NCI-H2171 (cell line): Measurements from ENCODE around the gene NOP9.
"Not testable (repeated sequence)": the region's sequence is repeated elsewhere in the genome, so short reads cannot be mapped to it uniquely, and the experiment has no call there.

Source experiments
- DNase-seq: peaks from one replicate; lab custom pipeline; 2025; lab: John Stamatoyannopoulos, UW

The NOP9 gene

GRCh38 chr14:24325963-24326362 is 26.3 kb downstream of the NOP9 start:
- DNase-seq = no peak

GRCh38 chr14:24327303-24327702 is 27.7 kb downstream of the NOP9 start:
- no peak for DNase-seq

- not testable (repeated sequence) for DNase-seq
Measured at GRCh38 chr14:24327914-24328313, 28.3 kb downstream of the NOP9 start.

- DNase-seq = no peak
Measured at GRCh38 chr14:24329073-24329663, 29.5 kb downstream of the NOP9 start.

- no peak for DNase-seq
Measured at GRCh38 chr14:24329736-24330135, 30.1 kb downstream of the NOP9 start.

- DNase-seq = no peak
Measured at GRCh38 chr14:24330973-24331674, 31.5 kb downstream of the NOP9 start.

- DNase-seq = no peak
Measured at GRCh38 chr14:24331731-24332267, 32.1 kb downstream of the NOP9 start.

- DNase-seq = peak; percentile 93
Measured at GRCh38 chr14:24332268-24332993, 32.8 kb downstream of the NOP9 start.

- DNase-seq = no peak
Measured at GRCh38 chr14:24334431-24335291, 35.0 kb downstream of the NOP9 start, which contains the start of gene ADCY4. TSS of gene ADCY4 (minus strand) at chr14:24335071. CDS start at chr14:24334652, 419 bp downstream.

GRCh38 chr14:24335461-24336171 is 36.0 kb downstream of the NOP9 start:
- DNase-seq = no peak

GRCh38 chr14:24337144-24337823 is 37.6 kb downstream of the NOP9 start:
- DNase-seq = no peak

GRCh38 chr14:24337824-24338175 is 38.1 kb downstream of the NOP9 start:
- DNase-seq = no peak

GRCh38 chr14:24338843-24339242 is 39.2 kb downstream of the NOP9 start:
- no peak for DNase-seq

- DNase-seq = no peak
Measured at GRCh38 chr14:24339284-24340151, 39.9 kb downstream of the NOP9 start, which contains the start of gene RIPK3. TSS of gene RIPK3 (minus strand) at chr14:24339991. CDS start at chr14:24339826, 165 bp downstream.

- DNase-seq = no peak
Measured at GRCh38 chr14:24340606-24341005, 41.0 kb downstream of the NOP9 start.

- no peak for DNase-seq
Measured at GRCh38 chr14:24342889-24343288, 43.2 kb downstream of the NOP9 start.

- no peak for DNase-seq
Measured at GRCh38 chr14:24343795-24344660, 44.4 kb downstream of the NOP9 start.

GRCh38 chr14:24347134-24347533 is 47.5 kb downstream of the NOP9 start:
- no peak for DNase-seq

- no peak for DNase-seq
Measured at GRCh38 chr14:24348186-24348585, 48.5 kb downstream of the NOP9 start.
